Neural progenitor cell (in vitro differentiated cells): Measurements from ENCODE around the gene LILRB3.

Source experiments
- EZH2 ChIP-seq: fragments of 200-600 bp; sonication (generic); IDR thresholded peaks from 2 replicates; pipeline ENCODE4 v1.6.1; 2017; ENCODE audit warnings: antibody characterized with exemption, mild to moderate bottlenecking, moderate library complexity
- EZH2phosphoT487 ChIP-seq: fragments of 200-600 bp; sonication (generic); IDR thresholded peaks from 2 replicates; pipeline ENCODE4 v1.6.1; 2017; ENCODE audit warnings: antibody characterized with exemption
- TF ChIP-seq, protein P1 (sequence below): fragments of 200-600 bp; sonication (generic); IDR thresholded peaks from 2 replicates; pipeline ENCODE4 v1.5.1; 2017; ENCODE audit warnings: antibody characterized with exemption, mild to moderate bottlenecking

DNA sequence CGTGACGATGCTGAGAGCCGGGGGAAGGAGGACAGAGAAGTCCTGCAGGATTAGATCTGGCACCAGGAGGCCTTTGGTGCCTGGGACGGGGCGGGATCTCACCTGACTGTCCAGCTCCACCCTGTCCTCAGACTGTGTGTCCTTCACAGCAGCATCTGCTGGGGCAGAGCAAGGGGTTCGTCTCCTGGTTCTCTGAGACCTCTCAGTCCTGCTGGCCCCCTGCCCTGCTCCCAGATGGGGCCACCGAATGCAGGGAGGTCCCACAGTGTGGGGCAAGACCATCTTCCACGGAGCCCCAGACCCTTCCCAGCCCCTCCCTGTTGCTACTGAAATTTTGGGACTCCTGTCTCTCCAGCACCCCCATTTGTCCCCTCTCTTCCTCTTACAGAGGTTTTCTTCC lies 4.5 kb downstream of the LILRB3 start:
- TF ChIP-seq, protein P1, sequence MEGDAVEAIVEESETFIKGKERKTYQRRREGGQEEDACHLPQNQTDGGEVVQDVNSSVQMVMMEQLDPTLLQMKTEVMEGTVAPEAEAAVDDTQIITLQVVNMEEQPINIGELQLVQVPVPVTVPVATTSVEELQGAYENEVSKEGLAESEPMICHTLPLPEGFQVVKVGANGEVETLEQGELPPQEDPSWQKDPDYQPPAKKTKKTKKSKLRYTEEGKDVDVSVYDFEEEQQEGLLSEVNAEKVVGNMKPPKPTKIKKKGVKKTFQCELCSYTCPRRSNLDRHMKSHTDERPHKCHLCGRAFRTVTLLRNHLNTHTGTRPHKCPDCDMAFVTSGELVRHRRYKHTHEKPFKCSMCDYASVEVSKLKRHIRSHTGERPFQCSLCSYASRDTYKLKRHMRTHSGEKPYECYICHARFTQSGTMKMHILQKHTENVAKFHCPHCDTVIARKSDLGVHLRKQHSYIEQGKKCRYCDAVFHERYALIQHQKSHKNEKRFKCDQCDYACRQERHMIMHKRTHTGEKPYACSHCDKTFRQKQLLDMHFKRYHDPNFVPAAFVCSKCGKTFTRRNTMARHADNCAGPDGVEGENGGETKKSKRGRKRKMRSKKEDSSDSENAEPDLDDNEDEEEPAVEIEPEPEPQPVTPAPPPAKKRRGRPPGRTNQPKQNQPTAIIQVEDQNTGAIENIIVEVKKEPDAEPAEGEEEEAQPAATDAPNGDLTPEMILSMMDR, result no peak
- no peak for TF ChIP-seq EZH2
- TF ChIP-seq EZH2phosphoT487, result no peak
